GM12878 (cell line): ENCODE data around the gene MAMDC2. TPM values are rescaled to one million over a fixed set of nuclear protein-coding genes. Genes with fewer than 3 reads are reported as not detected.

Experiments
- ATAC-seq: fragments of 200-7000 bp; cut with Tn5 transposase; 3 replicates; pipeline ENCODE4 v1.9.1; 2020; ENCODE audit warnings: mild to moderate bottlenecking, moderate library complexity
- BruUV-seq: library from RNA; stranded (reverse); fragments of 400-500 nt; replicated peaks from 2 replicates; lab custom pipeline; 2021; lab: Mats Ljungman, UMichigan
- CTCF ChIA-PET: fragments of 300-600 bp; sonication (Branson Sonifier 250); formaldehyde crosslinking; extraction: SDS; loops from one replicate; lab custom pipeline; 2021; ENCODE audit warnings: inconsistent platforms; lab: Yijun Ruan, JAX
- POLR2A ChIA-PET: fragments of 350-600 bp; formaldehyde crosslinking; extraction: SDS; loops from one replicate; lab custom pipeline; 2021; ENCODE audit warnings: inconsistent platforms; lab: Charles Lee
- RAD21 ChIA-PET: fragments of 300-600 bp; sonication (Branson Sonifier 250); formaldehyde crosslinking; loops from one replicate; lab custom pipeline; 2023; ENCODE audit warnings: antibody characterized with exemption; ENCODE audit not compliant: unreplicated experiment; lab: Charles Lee
- SMC1A ChIA-PET: fragments of 300-600 bp; sonication (Branson Sonifier 250); formaldehyde crosslinking; loops from one replicate; lab custom pipeline; 2023; ENCODE audit not compliant: unreplicated experiment, uncharacterized antibody; lab: Charles Lee
- DNase-seq: peaks from one replicate; pipeline ENCODE4 v3.0.0-alpha.2; 2011; ENCODE audit warnings: low read depth, low spot score
- FAIRE-seq: peaks from 3 replicates; lab custom pipeline; 2011; peaks lifted over from hg19 to GRCh38; lab: Jason Lieb, UNC
- H2AFZ ChIP-seq: 2 replicates; pipeline ENCODE4 v1.6.0; 2011; ENCODE audit warnings: low read depth, low read length, control low read depth; ENCODE audit not compliant: control insufficient read depth
- H3K27ac ChIP-seq: 2 replicates; pipeline ENCODE4 v1.5.1; 2011; ENCODE audit warnings: control low read depth; ENCODE audit not compliant: control insufficient read depth, insufficient read depth
- H3K27me3 ChIP-seq, 2 experiments: replicated peaks in 1 of 2; 2 replicates each; pipeline versions ENCODE4 v1.6.0 to v1.6.1; 2011; ENCODE audit warnings: low read length in 1 of 2; ENCODE audit not compliant: control insufficient read depth in 2 of 2, insufficient read depth in 2 of 2
- H3K36me3 ChIP-seq, 2 experiments: 2 replicates each; pipeline ENCODE4 v1.5.1; 2011; ENCODE audit warnings: low read length in 1 of 2; ENCODE audit not compliant: control insufficient read depth in 2 of 2, insufficient read depth in 2 of 2
- H3K4me1 ChIP-seq: 2 replicates; pipeline ENCODE4 v1.6.1; 2011; ENCODE audit warnings: mild to moderate bottlenecking, low read length, moderate library complexity, mixed read lengths; ENCODE audit not compliant: control insufficient read depth, insufficient read depth
- H3K4me2 ChIP-seq: 2 replicates; pipeline ENCODE4 v1.6.0; 2011; ENCODE audit warnings: control low read depth; ENCODE audit not compliant: control insufficient read depth, insufficient read depth
- H3K4me3 ChIP-seq: fragments of 200-600 bp; sonication (generic); 2 replicates; pipeline ENCODE4 v1.5.1; 2016
- H3K79me2 ChIP-seq: 2 replicates; pipeline ENCODE4 v1.6.0; 2011; ENCODE audit warnings: low read length; ENCODE audit not compliant: control insufficient read depth, insufficient read depth
- H3K9ac ChIP-seq: 2 replicates; pipeline ENCODE4 v1.8.0; 2011; ENCODE audit warnings: low read length, control low read depth, mixed read lengths; ENCODE audit not compliant: control insufficient read depth, insufficient read depth
- H3K9me3 ChIP-seq: replicated peaks from 3 replicates; pipeline ENCODE4 v1.5.1; 2011; ENCODE audit warnings: mild to moderate bottlenecking, low read length; ENCODE audit not compliant: control insufficient read depth, insufficient read depth
- H4K20me1 ChIP-seq: 2 replicates; pipeline ENCODE4 v1.6.0; 2011; ENCODE audit not compliant: control insufficient read depth, insufficient read depth
- BMI1 ChIP-seq: fragments of 450-650 bp; IDR thresholded peaks from 2 replicates; pipeline ENCODE4 v1.6.1; 2016; ENCODE audit warnings: mild to moderate bottlenecking, moderate library complexity, borderline replicate concordance
- CBX5 ChIP-seq: sonication (generic); IDR thresholded peaks from 2 replicates; pipeline ENCODE4 v1.6.1; 2016; ENCODE audit warnings: low read depth, moderate library complexity, mild to moderate bottlenecking, inconsistent platforms
- EED ChIP-seq: sonication (generic); IDR thresholded peaks from 2 replicates; pipeline ENCODE4 v1.6.1; 2016; ENCODE audit warnings: antibody characterized with exemption, low read depth
- GABPA ChIP-seq: IDR thresholded peaks from 2 replicates; pipeline ENCODE4 v1.6.1; 2014; ENCODE audit warnings: antibody characterized with exemption, low read depth, mild to moderate bottlenecking, inconsistent platforms
- IKZF2 ChIP-seq, 2 experiments: fragments of 450-650 bp; IDR thresholded peaks; 2 replicates each; pipeline ENCODE4 v1.6.1; 2017; ENCODE audit warnings: mild to moderate bottlenecking in 2 of 2, moderate library complexity in 2 of 2
- MTA3 ChIP-seq: IDR thresholded peaks from 2 replicates; pipeline ENCODE4 v1.6.1; 2012; ENCODE audit warnings: low read length, inconsistent platforms, borderline replicate concordance
- PAX5 ChIP-seq: IDR thresholded peaks from 2 replicates; pipeline ENCODE4 v1.6.1; 2011; ENCODE audit warnings: low read depth, low read length, borderline replicate concordance
- RELA ChIP-seq: fragments of 450-650 bp; IDR thresholded peaks from 2 replicates; pipeline ENCODE4 v1.8.0; 2014; ENCODE audit warnings: borderline replicate concordance; ENCODE audit not compliant: partially characterized antibody
- SUZ12 ChIP-seq: fragments of 200-600 bp; sonication (generic); IDR thresholded peaks from one replicate; pipeline ENCODE4 v1.6.1; 2018; ENCODE audit warnings: antibody characterized with exemption, mild to moderate bottlenecking; ENCODE audit not compliant: unreplicated experiment
- TBL1XR1 ChIP-seq: IDR thresholded peaks from 2 replicates; pipeline ENCODE4 v1.6.1; 2012; ENCODE audit warnings: low read depth, low read length, improper control_type of control experiment
- WGBS: methylation state at CpG from one replicate; pipeline ENCODE4 v1.1.6; 2016; ENCODE audit warnings: low lambda C conversion rate; ENCODE audit not compliant: insufficient replicate concordance, insufficient coverage; ENCODE audit errors: missing lambda C conversion rate; 5-methylcytosine and 5-hydroxymethylcytosine counted together
- in situ Hi-C: fragments of 300-500 bp; cut with MboI; formaldehyde crosslinking; loops from 9 replicates; pipeline ENCODE4 v1.14.3; 2018; ENCODE audit warnings: mixed read lengths
- intact Hi-C: fragments of 100-400 bp; cut with micrococcal nuclease; formaldehyde crosslinking; loops from one replicate; pipeline ENCODE4 v1.14.2; 2022; ENCODE audit not compliant: unreplicated experiment
- polyA plus RNA-seq, 11 experiments: library from polyadenylated mRNA; depleted of rRNA in 4 of 11; unstranded in 6 of 11; stranded (reverse) in 5 of 11; fragments of >200 nt; fragmentation: Nextera tagmentation in 4 of 11; fragmentation: Illumina TruSeq in 1 of 11; extraction: Ambion mirVana in 4 of 11; extraction: Trizol in 1 of 11; gene quantifications; 1 replicate in 1 of 11; 2 replicates in 10 of 11; pipeline versions ENCODE4 v1.2.1 to v1.2.3, GENCODE V29; 2011 to 2016; ENCODE audit warnings: inconsistent platforms in 2 of 11, missing spikeins in 2 of 11, low read depth in 1 of 11
- total RNA-seq, 4 experiments: library from RNA; depleted of rRNA in 3 of 4; stranded (reverse); fragments of >200 nt in 3 of 4; fragmentation: Illumina TruSeq in 1 of 4; extraction: Trizol in 1 of 4; gene quantifications; 2 replicates each; pipeline versions ENCODE4 v1.2.1 to v1.2.3, GENCODE V29; 2013 to 2021
- TF ChIP-seq, protein P1 (sequence below): fragments of 450-650 bp; formaldehyde crosslinking; IDR thresholded peaks from 2 replicates; pipeline ENCODE4 v1.4.0; 2022; ENCODE audit warnings: mild to moderate bottlenecking, moderate library complexity
- TF ChIP-seq, protein P2 (sequence below): IDR thresholded peaks from 2 replicates; pipeline ENCODE4 v1.6.1; 2012; ENCODE audit warnings: low read depth, low read length, improper control_type of control experiment
- TF ChIP-seq, protein P3 (sequence below): IDR thresholded peaks from 2 replicates; pipeline ENCODE4 v1.6.1; 2012; ENCODE audit warnings: improper control_type of control experiment, low read depth, low read length; ENCODE audit not compliant: insufficient replicate concordance

Gene MAMDC2
- total and polyA plus RNA-seq, 10 of the 15 experiments (the other 5 are each of a cell fraction or from before 2014, with no cell fraction given) = 0.01 to 0.09 TPM; not detected in 8

DNA sequence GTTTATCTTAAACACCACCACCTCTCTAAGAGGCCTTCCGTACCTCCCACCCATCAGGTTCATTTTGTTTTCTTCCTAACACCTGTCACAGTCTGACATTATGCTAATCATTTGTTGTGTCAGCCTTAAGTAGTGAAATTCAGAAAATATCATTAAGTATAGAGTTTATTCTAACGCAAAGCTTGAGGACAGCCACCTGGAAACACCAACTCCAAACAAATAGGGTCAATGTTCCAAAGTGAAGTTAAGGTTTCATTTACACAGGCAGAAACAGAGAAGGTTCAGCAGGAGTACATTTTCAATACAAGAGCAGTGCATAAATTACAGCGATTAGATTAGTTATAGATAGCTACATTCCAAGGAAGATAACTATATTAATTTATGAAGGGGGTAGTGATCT is 213.9 kb downstream of the MAMDC2 start:
- in situ Hi-C loops = loop anchor here (25.0 kb wide), 2 partner anchors 495 to 1655 kb away; partner anchors contain the start of genes ABHD17B, C9orf85 and PTAR1
- H3K4me1 ChIP-seq = peaks cover 14% of the 10 kb centered on the region
- 97% methylated on average over 3 of the region's 3 CpGs for WGBS
- ChIA-PET RAD21 (interaction anchor here (0.6 to 1.6 kb wide), 3 partner anchors 153 to 345 kb away, joined by 3 to 5 read pairs (median 3); no protein-coding TSS in a partner anchor), SMC1A (interaction anchor here (1.6 kb wide), 1 partner anchor 14 kb away, joined by 4 read pairs; no protein-coding TSS in a partner anchor), CTCF (interaction anchor here (0.7 to 1.4 kb wide), 3 partner anchors 15 to 345 kb away, joined by 3 to 4 read pairs (median 3); no protein-coding TSS in a partner anchor), POLR2A (interaction anchor here (0.6 to 0.9 kb wide), 3 partner anchors 212 to 1764 kb away, joined by 3 to 6 read pairs (median 3); no protein-coding TSS in a partner anchor)
- peak overlapping the region; percentile 96 for H3K4me2 ChIP-seq
- no peaks in the 10 kb centered on the region for H4K20me1 ChIP-seq
- no peak overlapping the region for H3K27ac ChIP-seq
- H3K9me3 ChIP-seq = no peaks in the 10 kb centered on the region; the same call in 2 of the 3 replicates
- ATAC-seq (no peak), FAIRE-seq (no peak), DNase-seq (no peak)
- 0 out of 4 replicates have a peak, but pooled peaks cover 0 to 6% of the 10 kb centered on the region in 2 experiments for H3K36me3 ChIP-seq
- no peak for TF ChIP-seq TBL1XR1
- TF ChIP-seq CBX5 = no peak
- no peak for TF ChIP-seq MTA3
- TF ChIP-seq, protein P1, sequence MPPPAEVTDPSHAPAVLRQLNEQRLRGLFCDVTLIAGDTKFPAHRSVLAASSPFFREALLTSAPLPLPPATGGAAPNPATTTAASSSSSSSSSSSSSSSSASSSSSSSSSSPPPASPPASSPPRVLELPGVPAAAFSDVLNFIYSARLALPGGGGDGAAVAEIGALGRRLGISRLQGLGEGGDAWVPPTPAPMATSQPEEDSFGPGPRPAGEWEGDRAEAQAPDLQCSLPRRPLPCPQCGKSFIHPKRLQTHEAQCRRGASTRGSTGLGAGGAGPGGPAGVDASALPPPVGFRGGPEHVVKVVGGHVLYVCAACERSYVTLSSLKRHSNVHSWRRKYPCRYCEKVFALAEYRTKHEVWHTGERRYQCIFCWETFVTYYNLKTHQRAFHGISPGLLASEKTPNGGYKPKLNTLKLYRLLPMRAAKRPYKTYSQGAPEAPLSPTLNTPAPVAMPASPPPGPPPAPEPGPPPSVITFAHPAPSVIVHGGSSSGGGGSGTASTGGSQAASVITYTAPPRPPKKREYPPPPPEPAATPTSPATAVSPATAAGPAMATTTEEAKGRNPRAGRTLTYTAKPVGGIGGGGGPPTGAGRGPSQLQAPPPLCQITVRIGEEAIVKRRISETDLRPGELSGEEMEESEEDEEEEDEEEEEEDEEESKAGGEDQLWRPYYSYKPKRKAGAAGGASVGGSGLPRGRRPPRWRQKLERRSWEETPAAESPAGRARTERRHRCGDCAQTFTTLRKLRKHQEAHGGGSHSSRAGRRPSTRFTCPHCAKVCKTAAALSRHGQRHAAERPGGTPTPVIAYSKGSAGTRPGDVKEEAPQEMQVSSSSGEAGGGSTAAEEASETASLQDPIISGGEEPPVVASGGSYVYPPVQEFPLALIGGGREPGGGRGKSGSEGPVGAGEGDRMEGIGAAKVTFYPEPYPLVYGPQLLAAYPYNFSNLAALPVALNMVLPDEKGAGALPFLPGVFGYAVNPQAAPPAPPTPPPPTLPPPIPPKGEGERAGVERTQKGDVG (CRISPR knock-in tag) = no peak
- TF ChIP-seq, protein P2, sequence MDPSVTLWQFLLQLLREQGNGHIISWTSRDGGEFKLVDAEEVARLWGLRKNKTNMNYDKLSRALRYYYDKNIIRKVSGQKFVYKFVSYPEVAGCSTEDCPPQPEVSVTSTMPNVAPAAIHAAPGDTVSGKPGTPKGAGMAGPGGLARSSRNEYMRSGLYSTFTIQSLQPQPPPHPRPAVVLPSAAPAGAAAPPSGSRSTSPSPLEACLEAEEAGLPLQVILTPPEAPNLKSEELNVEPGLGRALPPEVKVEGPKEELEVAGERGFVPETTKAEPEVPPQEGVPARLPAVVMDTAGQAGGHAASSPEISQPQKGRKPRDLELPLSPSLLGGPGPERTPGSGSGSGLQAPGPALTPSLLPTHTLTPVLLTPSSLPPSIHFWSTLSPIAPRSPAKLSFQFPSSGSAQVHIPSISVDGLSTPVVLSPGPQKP = no peak
- no peak for TF ChIP-seq EED
- TF ChIP-seq GABPA = no peak
- TF ChIP-seq IKZF2 (IDR thresholded peaks at IDR 0.05) = no peak
- TF ChIP-seq BMI1 = no peak
- no peak for TF ChIP-seq PAX5
- no peak for TF ChIP-seq SUZ12
- TF ChIP-seq, protein P3, sequence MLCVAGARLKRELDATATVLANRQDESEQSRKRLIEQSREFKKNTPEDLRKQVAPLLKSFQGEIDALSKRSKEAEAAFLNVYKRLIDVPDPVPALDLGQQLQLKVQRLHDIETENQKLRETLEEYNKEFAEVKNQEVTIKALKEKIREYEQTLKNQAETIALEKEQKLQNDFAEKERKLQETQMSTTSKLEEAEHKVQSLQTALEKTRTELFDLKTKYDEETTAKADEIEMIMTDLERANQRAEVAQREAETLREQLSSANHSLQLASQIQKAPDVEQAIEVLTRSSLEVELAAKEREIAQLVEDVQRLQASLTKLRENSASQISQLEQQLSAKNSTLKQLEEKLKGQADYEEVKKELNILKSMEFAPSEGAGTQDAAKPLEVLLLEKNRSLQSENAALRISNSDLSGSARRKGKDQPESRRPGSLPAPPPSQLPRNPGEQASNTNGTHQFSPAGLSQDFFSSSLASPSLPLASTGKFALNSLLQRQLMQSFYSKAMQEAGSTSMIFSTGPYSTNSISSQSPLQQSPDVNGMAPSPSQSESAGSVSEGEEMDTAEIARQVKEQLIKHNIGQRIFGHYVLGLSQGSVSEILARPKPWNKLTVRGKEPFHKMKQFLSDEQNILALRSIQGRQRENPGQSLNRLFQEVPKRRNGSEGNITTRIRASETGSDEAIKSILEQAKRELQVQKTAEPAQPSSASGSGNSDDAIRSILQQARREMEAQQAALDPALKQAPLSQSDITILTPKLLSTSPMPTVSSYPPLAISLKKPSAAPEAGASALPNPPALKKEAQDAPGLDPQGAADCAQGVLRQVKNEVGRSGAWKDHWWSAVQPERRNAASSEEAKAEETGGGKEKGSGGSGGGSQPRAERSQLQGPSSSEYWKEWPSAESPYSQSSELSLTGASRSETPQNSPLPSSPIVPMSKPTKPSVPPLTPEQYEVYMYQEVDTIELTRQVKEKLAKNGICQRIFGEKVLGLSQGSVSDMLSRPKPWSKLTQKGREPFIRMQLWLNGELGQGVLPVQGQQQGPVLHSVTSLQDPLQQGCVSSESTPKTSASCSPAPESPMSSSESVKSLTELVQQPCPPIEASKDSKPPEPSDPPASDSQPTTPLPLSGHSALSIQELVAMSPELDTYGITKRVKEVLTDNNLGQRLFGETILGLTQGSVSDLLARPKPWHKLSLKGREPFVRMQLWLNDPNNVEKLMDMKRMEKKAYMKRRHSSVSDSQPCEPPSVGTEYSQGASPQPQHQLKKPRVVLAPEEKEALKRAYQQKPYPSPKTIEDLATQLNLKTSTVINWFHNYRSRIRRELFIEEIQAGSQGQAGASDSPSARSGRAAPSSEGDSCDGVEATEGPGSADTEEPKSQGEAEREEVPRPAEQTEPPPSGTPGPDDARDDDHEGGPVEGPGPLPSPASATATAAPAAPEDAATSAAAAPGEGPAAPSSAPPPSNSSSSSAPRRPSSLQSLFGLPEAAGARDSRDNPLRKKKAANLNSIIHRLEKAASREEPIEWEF = no peak
- TF ChIP-seq RELA = no peak
- peak overlapping the region; percentile 85; the same call in 1 of the 2 replicates for H3K4me3 ChIP-seq
- BruUV-seq = no TSS peak
- H3K79me2 ChIP-seq = peaks cover 37% of the 10 kb centered on the region
- H3K9ac ChIP-seq = no peak overlapping the region
- intact Hi-C loops = no loop called here
- peak overlapping the region; percentile 96 for H2AFZ ChIP-seq
- no peaks in the 10 kb centered on the region for H3K27me3 ChIP-seq
